RPMI7951 (cell line): Measurements from ENCODE around the gene CCT5. TPM values are rescaled to one million over a fixed set of nuclear protein-coding genes. Genes with fewer than 3 reads are reported as not detected.
"Not testable (repeated sequence)": the region's sequence is repeated elsewhere in the genome, so short reads cannot be mapped to it uniquely, and the experiment has no call there.

Experiments used
- DNase-seq: peaks from one replicate; pipeline ENCODE4 v3.0.0-alpha.2; 2012; ENCODE audit warnings: low read depth
- total RNA-seq: library from RNA; depleted of rRNA; stranded (reverse); fragments of >200 nt; shearing (Covaris generic); gene quantifications from 2 replicates; pipeline ENCODE4 v1.2.3, GENCODE V29; 2014

CCT5 gene
- total RNA-seq, 1 experiment from 2014 or later = 627 TPM

DNA sequence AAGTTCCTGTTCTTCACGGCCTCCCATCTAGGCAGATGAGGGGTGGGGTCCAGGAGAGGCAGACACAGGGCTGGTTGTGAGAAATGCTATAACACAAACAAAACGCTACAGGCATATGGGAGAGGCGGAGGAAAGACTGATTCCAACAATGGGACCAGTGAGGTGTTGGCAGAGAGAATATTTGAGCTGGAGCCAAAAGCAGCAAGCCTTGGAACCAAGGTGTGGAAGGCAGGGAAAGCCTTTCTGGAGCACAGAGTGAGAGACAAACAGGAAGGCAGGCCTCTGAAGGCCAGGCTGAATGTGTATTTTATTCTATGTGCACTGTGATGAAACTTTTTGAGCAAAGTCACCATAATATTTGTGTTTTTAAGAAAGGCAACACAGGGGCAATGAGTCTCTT, 3.3 kb upstream of the CCT5 start:
- DNase-seq = no peak

DNA sequence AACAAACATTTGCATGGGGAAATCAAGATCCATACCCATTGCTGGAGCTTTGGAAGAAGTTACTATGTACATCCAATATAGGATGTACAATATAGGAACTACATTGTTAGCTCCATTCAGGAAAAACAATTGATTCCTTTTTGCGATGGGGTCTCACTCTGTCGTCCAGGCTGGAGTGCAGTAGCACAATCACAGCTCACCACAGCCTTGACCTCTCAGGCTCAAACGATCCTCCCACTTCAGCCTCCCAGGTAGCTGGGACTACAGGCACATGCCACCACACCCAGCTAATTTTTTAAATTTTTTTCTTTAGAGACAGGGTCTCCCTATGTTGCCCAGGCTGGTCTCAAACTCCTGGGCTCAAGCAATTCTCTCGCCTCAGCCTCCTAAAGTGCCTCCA, 2.9 kb upstream of the CCT5 start:
- DNase-seq = not testable (repeated sequence)

DNA sequence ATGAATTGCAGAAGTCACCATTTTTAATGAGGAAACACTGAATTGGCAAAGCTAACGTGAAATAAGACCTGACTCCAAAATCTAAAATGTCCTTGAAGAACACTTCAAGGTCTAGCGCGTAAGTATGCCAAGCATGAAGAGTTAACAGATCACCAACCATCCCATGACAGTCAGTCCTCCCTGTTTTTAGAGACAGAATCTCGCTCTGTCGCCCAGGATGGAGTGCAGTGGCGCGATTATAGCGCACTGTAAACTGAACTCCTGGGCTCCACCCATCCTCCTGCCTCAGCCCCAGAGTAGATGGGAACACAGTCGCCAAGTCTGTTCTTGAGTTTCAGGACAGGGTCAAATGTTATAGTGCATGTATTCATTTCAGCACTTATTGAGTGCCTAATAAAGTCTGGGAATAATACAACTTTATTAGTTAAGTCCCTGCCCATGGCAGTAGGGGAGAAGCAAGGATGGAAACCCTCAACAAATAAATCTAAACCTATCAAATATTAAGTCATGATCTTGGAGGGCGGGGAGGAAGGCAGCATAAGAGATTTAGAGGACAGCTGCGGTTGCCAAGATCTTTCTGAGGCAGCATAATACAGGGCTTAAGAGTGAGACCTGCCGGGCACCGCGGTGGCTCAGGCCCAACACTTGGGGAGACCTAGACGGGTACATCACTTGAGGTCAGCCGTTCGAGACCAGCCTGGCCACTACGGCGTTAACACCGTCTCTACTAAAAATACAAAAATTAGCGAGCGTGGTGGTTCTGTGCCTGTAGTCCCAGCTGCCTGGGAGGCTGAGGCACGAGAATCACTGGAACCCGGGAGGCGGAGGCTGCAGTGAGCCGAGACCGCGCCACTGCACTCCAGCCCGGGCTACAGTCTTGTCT, 1.5 kb upstream of the CCT5 start:
- no peak for DNase-seq

DNA sequence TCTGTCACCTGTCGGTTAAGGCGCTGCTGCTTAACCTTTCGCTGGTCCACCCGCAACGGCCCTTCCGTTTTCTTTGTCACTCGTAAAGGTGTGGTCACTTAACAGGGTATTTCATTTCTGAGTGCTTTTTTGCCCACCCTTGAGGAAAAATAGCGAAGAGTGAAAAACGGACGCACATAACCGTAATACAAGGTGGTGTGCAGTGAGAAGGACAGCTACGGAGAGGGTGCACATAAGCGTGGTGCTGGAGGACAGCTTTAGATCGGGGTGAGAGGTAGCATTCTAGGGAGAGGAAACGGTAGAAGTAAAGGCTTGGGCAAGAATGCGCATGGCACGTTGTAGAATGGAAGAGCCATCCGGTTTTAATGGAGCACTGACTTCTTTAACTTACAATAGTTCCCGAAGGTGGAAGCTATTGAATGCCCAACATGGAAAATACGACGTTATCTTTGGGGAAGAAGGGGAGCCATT, 761 bp downstream of the CCT5 start:
- peak; percentile 17 for DNase-seq

DNA sequence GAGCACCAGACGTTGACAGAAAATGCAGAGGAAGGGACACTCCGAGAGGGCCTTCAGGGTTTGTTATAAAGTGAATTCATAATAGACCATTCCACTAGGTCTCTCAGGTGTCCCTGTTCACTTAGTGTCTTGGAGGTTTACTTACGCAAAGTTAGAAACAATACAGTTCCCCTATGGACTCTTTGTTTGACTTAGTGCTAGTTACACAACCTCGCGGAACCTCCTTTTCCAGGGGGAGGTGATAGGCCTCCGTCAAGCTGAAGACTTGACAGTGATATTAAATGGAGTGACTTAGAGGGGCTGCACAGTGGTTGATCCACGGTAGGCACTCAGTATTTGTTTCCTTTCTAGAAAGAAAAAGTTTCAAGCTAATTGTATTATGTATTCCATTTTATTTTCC, 1.3 kb downstream of the CCT5 start:
- no peak for DNase-seq

DNA sequence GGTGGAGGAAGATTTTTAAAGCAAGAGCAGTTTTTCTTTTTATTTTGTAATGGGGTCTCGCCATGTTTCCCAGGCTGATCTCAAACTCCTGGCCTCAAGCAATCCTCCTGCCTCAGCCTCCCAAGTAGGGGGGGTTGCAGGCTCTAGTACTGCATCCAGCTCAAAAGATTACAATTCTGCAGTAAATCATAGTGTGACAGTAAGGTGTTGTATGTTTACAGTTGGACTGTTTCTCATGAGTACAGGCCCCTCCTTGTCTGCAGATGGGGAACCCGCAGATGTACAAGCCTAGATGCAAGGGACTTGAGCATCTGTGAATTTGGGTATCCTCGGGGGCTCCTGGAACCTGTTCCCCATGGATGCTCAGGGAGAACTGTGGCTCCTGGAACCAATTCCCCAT, 3.3 kb downstream of the CCT5 start:
- no peak for DNase-seq

DNA sequence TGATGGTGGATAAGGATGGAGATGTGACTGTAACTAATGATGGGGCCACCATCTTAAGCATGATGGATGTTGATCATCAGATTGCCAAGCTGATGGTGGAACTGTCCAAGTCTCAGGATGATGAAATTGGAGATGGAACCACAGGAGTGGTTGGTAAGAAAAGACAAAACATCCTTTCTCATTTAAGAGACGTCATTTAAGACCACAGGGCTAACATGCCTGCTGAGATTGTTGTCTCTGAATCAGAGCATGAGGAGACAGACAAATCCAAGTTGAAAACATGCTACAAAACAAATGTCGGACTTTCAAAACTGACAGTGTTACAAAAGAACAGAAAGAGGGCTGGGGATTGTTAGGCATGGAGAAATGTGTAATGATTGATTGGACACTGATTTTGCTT, 4.6 kb downstream of the CCT5 start:
- DNase-seq = no peak

DNA sequence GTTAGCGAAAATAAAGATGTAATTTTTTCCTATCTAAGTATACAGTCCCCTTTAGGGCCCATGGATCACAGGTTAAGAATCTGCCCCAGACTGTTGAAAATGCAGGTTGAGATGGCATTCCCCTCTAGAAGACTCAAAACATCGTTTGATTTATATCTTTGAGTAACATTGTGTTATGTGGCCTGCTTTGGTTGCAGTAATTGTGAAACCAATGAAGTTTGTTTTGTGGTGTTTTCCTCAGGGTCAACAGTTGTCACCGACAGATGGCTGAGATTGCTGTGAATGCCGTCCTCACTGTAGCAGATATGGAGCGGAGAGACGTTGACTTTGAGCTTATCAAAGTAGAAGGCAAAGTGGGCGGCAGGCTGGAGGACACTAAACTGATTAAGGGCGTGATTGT, 7.8 kb downstream of the CCT5 start:
- DNase-seq = no peak

DNA sequence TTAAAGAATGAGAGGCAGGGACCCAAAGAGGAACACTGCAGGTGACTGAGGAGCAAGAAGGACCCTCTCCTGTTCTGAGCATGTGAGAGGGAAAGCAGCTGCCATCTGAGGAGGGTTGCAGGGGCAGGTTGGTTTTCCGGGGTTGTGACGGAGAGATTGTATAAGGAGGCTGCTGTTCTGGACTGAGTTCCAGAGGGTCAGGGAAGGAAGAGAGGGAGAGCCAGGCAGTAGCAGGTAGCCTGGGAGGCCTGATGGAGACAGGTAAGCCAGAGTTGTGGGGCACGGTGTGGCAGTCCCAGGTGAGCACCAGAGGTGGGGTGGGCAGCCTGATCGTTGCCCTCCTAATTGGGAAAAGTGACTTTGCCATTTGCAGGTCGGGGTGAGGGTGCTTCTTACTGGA, 9.8 kb downstream of the CCT5 start:
- DNase-seq = no peak

DNA sequence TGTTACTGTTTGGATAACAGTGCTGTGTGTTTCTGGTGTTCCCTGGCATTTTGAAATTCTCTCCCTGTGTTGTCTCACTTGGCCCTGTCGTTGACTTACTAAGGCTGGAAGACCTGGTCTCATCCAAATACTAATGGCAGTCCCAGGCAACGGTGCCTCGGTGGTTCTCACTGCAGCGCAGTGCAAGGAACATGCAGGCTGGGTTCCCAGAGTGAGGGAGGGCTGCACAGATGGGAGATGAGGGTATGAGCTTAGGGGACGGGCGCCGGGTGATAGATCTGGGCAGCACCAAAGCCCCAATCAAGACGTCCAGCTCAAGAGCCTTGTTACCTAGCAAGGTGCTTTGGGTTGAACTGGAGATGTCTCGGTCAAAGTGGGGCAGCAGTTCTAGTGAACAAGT, 11.0 kb downstream of the CCT5 start:
- no peak for DNase-seq

DNA sequence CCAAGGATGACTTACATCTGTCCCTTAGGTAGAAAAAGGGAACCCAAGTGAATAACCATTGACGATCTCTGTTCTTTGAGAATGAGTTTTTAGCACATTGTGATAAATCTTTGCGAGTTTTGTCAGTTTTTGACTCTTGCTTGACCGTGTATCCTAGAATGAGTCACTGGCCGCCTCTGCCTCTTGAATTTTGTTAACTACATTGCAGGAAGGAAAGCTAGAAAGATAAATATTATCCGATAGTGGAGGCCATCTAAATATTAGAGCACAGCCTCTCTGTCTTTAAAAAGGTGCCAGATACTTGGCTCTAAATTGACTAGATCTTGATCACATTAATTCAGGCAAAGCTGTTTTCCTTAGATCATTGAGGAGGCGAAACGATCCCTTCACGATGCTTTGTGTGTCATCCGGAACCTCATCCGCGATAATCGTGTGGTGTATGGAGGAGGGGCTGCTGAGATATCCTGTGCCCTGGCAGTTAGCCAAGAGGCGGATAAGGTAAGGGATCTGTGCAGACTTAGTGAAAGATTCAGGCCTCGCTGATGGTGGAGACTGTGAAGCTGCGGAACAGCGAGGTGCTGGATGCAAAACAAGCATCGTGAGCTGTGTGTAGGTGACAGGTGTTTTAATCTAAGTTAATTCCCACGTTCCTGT, 12.2 kb downstream of the CCT5 start:
- no peak for DNase-seq

DNA sequence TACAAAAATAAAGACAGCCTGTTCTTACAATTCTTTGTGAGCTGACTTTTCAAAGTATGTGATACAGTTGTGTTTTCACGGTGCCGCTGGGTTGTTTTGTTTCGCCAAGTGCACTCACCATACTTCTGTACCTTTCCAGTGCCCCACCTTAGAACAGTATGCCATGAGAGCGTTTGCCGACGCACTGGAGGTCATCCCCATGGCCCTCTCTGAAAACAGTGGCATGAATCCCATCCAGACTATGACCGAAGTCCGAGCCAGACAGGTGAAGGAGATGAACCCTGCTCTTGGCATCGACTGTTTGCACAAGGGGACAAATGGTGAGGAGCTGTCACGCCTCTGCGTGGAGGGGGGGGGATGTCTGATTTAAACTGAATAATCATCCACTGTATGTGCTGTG, 12.9 kb downstream of the CCT5 start:
- no peak for DNase-seq

DNA sequence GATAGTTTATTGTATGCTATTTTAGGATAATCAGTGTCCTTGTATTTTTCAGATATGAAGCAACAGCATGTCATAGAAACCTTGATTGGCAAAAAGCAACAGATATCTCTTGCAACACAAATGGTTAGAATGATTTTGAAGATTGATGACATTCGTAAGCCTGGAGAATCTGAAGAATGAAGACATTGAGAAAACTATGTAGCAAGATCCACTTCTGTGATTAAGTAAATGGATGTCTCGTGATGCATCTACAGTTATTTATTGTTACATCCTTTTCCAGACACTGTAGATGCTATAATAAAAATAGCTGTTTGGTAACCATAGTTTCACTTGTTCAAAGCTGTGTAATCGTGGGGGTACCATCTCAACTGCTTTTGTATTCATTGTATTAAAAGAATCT, 14.5 kb downstream of the CCT5 start:
- DNase-seq = no peak

DNA sequence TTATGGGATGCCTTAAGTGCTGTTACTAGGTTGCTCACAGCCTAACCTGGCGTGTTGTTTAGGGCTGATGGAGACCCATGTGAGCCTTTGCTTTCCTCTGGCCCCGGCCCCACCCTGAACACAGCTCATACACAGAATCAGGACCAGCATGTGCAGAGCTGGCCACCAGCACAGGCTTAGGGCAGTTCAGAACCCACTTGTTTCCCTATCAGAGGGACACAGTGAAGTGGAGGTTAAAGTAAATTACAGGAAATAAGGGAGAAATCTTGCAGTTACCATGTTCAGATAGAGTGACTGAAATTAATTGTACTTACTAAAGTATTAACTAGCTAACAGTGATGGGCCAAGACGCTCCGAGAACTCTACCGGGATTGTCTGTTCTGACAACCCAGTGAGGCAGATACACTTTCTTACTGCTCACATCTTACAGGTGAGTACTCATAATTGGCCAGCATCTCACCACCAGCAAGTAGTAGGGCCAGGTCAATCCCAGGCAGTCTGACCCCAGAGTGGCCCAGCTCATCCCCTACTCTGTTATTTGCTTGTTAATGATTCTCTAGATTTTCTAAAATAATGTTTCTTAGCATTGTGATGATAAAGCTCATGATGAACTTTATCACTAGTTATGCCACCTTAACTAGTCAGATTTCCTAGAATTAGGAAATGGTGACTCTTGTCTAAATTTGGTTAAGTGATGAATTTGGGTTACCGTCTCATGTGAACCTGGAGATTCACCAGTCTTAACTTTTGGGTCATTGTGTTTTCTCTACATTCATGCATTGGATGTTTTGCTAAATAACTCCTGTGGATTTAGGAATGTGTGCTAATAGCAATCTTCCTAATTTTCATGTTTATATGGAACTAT, 15.4 kb downstream of the CCT5 start:
- no peak for DNase-seq

DNA sequence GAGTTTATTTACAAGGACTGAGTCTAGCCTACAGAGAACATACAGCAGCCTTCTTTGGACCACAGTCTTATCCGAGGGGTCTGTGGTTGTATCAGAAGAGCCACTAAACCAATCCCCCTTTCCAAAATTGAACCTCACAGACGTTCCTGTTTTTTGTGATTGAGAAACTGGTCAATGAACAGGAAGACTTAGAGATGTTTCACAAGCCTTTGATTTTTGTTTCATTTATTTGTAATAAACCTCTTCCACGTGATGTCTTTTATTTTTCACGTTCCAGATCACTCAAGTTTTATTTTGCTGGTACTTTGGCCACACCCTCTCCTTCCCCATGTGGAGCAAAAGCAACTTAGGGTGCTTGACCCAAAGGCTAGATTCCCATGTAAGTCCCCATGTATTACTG, 16.1 kb downstream of the CCT5 start:
- no peak for DNase-seq

DNA sequence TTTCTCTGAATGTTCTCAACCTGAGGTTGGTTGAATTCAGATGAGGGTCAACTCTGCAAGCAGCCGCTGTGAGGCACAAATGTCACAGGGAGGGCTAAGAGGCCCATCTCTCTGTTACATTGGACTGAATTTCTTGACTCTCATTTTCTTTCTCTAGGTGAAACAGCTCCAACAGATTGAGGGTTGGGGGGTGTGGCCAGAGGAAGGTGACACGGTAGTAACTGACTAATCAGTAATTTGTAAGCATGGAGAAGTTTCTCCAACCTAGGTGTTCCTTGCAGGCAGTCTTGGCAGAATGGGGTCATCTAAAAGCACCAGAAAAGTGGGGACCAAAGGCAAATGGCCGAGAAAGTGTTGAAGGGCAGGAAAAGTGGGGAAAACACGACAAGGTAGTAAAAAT, 16.8 kb downstream of the CCT5 start:
- no peak for DNase-seq

DNA sequence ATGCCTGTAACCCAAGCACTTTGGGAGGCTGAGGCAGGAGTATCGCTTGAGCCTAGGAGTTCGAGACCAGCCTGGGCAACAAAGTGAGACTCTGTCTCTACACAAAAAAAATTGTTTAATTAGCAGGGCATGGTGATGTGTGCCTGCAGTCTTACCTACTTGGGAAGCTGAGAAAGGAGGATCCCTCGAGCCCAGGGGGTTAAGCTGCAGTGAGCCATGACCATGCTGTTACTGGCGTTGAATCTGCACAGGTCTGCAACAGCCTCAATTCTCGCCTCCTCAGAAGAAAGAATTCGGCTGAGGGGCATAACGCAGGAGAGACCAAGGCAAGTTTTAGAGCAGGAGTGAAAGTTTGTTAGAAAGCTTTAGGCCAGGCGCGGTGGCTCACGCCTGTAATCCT, 18.0 kb downstream of the CCT5 start:
- no peak for DNase-seq

DNA sequence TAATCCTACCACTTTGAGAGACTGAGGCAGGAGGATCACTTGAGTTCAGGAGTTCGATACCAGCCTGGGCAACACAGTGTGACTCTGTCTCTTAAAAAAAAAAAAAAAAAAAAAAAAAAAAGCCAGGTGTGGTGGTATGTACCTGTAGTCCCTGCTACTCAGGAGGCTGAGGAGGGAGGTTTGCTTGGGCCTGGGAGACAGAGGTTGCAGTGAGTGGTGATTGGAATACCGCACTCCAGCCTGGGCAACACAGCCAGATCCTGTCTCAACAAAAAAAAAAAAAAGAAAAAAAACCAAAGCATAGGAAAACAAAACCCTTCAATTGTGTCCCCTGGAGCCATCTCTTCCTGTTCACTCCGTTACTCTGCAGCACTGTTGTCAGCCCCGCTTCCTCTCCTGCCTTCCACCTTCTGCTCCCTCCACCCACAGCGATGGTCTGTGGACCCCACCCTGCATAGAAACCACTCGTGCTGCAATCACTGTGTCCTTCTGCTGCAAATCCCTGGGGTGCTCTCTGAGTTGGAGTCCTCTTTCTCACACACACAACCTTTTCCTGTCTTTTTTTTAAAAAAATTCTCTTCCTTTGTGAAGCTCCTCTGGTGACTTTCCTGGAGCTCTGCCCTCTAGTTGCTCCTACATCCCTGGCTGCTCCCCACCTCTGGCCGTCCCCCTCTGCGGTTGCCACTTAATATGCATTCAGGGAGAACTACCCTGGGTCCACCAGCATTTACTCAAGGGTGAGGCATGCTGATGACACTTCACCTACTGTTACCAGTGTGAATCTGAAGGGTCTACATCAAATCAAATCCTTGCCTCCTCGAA, 22.2 kb downstream of the CCT5 start:
- no peak for DNase-seq

DNA sequence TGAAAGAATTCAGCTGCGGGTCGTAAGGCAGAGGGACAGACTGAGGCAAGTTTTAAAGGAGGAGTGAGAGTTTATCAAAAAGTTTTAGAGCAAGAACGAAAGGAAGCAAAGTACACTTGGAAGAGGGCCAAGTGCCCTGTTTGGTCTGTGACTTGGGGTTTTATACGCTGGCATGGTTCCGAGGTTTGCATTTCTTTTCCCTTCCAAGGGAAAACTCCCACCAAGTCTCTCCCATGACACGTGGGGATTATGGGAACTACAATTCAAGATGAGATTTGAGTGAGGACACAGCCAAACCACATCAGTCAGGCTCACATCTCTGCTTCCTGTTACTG, 22.8 kb downstream of the CCT5 start:
- not testable (repeated sequence) for DNase-seq

DNA sequence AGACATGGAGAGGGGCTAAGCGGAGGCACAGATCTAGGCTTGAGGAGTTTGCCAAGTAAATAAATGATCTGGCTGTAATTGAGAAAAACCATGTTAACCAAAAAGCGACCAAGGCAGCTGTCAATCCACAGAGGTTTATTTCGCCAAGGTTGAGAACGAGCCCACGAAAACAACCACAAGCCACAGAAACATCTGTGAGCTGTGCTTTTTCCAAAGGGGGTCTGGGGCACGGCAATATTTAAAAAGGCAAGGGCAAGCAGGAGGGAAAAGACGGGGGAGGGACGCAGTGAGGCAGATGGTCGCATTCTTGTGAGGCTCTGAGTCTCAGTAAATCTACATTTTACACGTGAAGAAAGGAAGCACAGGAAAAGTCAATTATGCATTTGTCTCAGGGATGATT, 25.4 kb downstream of the CCT5 start:
- no peak for DNase-seq

DNA sequence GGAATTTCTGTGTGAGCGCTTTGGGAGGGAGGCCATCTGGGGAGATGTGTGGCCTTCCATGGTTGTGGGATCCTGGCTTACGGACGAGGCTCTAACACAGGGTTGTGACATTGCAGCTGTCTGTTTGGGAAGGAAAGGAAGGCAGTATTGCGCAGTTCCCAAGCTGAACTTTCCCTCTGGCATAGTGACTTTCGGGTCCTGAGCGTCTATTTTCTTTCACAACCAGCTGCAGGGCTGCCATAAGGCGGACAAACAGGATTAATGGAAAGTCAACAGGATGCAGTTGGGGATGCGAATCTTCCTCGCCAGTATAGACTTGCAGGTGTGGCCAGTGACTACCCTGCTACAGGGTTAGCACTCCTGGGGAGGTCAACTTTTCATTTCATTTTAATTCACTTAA, 25.9 kb downstream of the CCT5 start:
- DNase-seq = no peak

DNA sequence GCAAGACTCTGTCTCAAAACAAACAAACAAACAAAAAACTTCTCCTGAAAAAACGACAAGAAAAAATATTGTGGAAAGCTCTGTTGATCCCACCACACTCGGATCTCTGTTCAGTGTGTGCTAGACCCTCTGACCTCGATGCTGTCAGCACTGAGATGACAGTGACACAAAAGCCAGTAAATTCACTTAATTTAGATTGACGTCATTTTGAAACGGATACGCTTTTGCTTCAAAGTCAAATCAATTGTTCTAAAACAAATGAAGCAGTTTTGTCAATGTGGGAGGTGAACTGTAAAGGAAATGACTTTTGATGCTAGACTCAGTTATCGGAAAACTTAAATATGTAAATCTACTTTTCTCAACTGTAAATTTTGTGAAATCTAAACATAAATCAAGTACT, 26.6 kb downstream of the CCT5 start:
- DNase-seq = no peak
